HepG2 (cell line): ENCODE measurements around the gene ADARB1.

Experiments
- BCL6 ChIP-seq: IDR thresholded peaks from 2 replicates; pipeline ENCODE4 v1.6.1; 2016; ENCODE audit warnings: missing genetic modification reagents, missing compliant biosample characterization
- CBFB ChIP-seq: sonication (generic); formaldehyde crosslinking; IDR thresholded peaks from 2 replicates; pipeline ENCODE4 v1.4.0; 2020; ENCODE audit warnings: missing genetic modification reagents
- EZH2 ChIP-seq: conservative IDR thresholded peaks from 2 replicates; pipeline ENCODE4 v1.6.1; 2012; ENCODE audit warnings: mild to moderate bottlenecking, low read depth, low read length, moderate library complexity
- HNRNPH1 ChIP-seq: fragments of 200-400 bp; formaldehyde crosslinking; optimal IDR thresholded peaks from 2 replicates; pipeline ENCODE3; 2017; ENCODE audit warnings: mild to moderate bottlenecking, low read depth, low read length
- HOXA3 ChIP-seq: sonication (generic); formaldehyde crosslinking; IDR thresholded peaks from 2 replicates; pipeline ENCODE4 v1.5.0; 2020; ENCODE audit warnings: missing genetic modification reagents
- ZZZ3 ChIP-seq: sonication (generic); formaldehyde crosslinking; IDR thresholded peaks from 2 replicates; pipeline ENCODE4 v1.4.0; 2020; ENCODE audit warnings: missing genetic modification reagents, mild to moderate bottlenecking, borderline replicate concordance
- TF ChIP-seq, protein P1 (sequence below): sonication (generic); formaldehyde crosslinking; IDR thresholded peaks from 2 replicates; pipeline ENCODE4 v1.8.1; 2022; ENCODE audit warnings: low read depth, mild to moderate bottlenecking, missing genetic modification reagents

DNA sequence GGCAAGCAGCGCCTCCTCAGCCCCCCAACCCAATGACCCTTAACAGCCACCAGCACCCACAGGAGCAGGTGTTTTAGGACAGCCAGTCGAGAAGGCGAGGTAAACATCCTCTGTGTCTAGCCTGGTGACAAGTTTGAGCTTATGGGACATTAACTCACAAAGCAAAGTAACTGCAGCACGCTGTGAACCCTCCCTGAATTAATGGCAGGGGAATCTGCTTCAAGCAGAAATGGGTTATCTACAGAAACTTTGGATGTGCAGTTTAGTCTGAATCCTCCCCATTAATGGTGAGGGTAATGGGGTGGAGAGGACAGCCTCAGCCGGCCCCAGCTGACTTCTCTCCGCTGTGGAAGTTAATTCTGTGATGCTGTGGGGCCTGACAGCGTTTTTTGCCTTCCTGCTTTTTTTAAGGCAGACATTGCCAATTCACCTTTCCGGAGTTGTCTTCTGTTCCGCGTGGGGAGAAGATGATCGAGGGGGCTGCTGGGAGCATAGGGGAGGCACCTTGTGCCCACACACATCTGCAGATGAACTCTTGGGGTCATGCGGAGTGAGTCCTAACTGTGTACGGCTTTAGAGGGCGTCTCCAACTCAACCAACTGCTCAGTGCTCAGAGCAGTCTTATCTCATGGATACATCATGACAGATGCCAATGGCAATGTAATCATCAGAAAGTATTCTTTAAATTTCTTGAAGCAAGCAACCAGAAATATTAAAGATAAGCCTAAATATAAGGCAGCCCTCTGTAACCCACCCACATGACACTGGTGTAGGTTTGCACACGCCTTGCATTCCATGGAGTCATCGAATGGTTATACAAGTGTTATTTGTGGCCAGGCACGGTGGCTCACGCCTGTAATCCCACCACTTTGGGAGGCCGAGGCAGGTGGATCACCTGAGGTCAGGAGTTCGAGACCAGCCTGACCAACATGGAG lies 172.3 kb downstream of the ADARB1 start:
- TF ChIP-seq HOXA3 (CRISPR knock-in tag) = no peak
- TF ChIP-seq HNRNPH1 = no peak
- TF ChIP-seq, protein P1, sequence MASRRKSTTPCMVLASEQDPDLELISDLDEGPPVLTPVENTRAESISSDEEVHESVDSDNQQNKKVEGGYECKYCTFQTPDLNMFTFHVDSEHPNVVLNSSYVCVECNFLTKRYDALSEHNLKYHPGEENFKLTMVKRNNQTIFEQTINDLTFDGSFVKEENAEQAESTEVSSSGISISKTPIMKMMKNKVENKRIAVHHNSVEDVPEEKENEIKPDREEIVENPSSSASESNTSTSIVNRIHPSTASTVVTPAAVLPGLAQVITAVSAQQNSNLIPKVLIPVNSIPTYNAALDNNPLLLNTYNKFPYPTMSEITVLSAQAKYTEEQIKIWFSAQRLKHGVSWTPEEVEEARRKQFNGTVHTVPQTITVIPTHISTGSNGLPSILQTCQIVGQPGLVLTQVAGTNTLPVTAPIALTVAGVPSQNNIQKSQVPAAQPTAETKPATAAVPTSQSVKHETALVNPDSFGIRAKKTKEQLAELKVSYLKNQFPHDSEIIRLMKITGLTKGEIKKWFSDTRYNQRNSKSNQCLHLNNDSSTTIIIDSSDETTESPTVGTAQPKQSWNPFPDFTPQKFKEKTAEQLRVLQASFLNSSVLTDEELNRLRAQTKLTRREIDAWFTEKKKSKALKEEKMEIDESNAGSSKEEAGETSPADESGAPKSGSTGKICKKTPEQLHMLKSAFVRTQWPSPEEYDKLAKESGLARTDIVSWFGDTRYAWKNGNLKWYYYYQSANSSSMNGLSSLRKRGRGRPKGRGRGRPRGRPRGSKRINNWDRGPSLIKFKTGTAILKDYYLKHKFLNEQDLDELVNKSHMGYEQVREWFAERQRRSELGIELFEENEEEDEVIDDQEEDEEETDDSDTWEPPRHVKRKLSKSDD (CRISPR knock-in tag) = no peak
- TF ChIP-seq ZZZ3 (CRISPR knock-in tag) = no peak
- TF ChIP-seq EZH2 = no peak
- no peak for TF ChIP-seq CBFB
- no peak for TF ChIP-seq BCL6 (CRISPR knock-in tag)
